GM18951 (cell line): Measurements from ENCODE around the gene STRN4.

ENCODE experiments used
- POLR2A ChIP-seq: IDR thresholded peaks from 4 replicates; pipeline ENCODE4 v1.6.1; 2011; ENCODE audit warnings: mild to moderate bottlenecking; ENCODE audit not compliant: insufficient read length, insufficient read depth; ENCODE audit errors: extremely low read depth
- in situ Hi-C: fragments of 300-500 bp; cut with MboI; formaldehyde crosslinking; loops from one replicate; pipeline ENCODE4 v1.12.0; 2022; ENCODE audit warnings: low sequenced_read_pairs, mixed read lengths, inconsistent platforms; ENCODE audit not compliant: unreplicated experiment

Gene STRN4, protein sequence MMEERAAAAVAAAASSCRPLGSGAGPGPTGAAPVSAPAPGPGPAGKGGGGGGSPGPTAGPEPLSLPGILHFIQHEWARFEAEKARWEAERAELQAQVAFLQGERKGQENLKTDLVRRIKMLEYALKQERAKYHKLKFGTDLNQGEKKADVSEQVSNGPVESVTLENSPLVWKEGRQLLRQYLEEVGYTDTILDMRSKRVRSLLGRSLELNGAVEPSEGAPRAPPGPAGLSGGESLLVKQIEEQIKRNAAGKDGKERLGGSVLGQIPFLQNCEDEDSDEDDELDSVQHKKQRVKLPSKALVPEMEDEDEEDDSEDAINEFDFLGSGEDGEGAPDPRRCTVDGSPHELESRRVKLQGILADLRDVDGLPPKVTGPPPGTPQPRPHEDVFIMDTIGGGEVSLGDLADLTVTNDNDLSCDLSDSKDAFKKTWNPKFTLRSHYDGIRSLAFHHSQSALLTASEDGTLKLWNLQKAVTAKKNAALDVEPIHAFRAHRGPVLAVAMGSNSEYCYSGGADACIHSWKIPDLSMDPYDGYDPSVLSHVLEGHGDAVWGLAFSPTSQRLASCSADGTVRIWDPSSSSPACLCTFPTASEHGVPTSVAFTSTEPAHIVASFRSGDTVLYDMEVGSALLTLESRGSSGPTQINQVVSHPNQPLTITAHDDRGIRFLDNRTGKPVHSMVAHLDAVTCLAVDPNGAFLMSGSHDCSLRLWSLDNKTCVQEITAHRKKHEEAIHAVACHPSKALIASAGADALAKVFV

GRCh38 chr19:46746281-46747057 is at the start of gene STRN4:
TSS of gene STRN4 (minus strand) at chr19:46746450. CDS start at chr19:46746430, 20 bp downstream.
- in situ Hi-C loops, result no loop called here
- TF ChIP-seq POLR2A, result peak; percentile 77

DNA sequence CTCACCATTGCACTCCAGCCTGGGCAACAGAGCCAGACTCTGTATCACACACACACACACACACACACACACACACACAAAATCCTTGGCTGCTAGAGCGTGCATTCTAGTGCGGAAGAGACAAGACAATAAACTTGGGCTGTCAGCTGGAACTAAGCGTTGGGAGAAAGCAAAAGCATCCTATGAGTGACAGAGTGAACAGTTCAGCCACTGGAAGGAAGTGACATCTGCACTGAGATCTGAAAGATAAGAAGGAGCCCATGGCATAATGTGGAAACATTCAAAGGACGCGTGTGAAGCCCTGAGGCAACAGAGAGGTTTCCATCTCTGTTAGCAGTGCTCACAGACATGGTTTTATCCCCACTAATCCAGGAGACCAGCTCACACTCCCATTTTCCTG is 45.7 kb upstream of the STRN4 start:
- TF ChIP-seq POLR2A, result no peak
- in situ Hi-C loops, result no loop called here

DNA sequence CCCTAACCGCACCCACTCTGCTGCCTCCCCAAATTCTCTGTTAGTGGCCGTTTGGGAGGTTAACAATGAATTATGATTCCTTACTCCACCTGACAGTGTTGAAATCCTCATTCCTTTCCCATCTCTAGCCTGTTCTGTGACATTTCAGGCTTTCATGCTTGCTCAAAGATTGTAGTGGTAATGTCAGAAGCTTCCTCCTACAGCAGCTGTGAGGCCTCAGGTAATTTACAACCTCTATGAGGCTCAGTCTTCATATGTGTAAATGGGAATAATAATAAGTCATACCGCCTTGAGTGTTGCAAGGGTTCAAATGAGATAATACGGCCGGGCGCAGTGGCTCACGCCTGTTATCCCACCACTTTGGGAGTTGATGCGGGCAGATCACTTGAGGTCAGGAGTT is 43.1 kb upstream of the STRN4 start:
- in situ Hi-C loops, result no loop called here

DNA sequence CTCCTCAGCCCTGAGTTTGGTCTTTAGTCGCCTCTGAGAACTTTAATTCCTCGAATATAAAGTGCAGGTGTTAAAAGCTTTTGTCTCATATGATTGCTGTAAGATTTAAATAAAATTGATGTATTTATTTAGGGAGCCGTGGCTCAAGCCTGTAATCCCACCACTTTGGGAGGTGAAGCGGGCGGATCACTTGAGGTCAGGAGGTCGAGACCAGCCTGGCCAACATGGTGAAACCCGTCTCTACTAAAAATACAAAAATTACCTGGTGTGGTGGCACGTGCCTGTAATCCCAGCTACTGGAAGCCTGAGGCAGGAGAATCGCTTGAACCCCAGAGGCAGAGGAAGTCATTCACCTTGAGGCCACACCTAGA is 42.7 kb upstream of the STRN4 start:
- no peak for TF ChIP-seq POLR2A
- in situ Hi-C loops, result no loop called here

More for the DNA sequence above, 43.1 kb upstream of the STRN4 start:
- no peak for TF ChIP-seq POLR2A

DNA sequence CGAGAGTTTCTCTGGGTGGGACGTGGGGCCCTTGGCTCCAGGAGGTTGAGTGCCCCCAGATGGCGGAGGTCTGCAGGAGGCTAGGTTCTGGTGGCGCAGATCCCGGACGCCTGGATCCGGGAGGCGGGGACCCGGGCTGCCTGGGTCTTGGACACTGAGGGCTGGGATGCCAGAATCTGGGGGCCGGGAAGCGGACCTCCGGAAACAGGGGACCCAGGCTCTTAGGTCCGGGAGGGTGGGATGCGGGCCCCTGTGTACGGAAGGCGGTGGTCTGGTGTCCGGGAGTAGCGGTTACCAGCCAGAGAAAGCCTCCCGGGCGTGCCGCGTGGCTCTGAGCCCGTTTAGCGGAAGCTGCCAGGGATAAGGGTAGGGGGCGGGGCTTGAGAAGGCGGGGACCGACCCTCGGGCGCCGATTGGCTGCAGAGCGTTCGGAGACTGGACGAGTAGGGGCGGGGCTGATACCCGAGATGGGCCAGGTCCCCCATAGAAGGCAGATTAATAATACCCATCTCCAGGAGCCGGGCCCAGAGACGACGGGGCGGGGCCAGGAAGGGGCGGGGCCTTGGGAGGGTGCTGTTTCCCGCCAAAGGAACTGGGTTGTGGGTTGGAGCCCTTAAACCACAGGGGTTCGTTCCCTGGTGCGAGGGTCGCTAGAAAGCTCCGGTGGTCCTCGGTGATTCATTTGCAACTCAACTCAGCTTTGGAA is 42.2 kb upstream of the STRN4 start, which contains the start of gene SLC1A5:
Gene SLC1A5 (minus strand): TSS at position 333 of the 706 bp plus-strand sequence. CDS start 629 bp downstream, outside the sequence.
- peak; percentile 100 for TF ChIP-seq POLR2A
- in situ Hi-C loops, result no loop called here

GRCh38 chr19:46787331-46788261 is 41.3 kb upstream of the STRN4 start:
- peak; percentile 28 for TF ChIP-seq POLR2A
- in situ Hi-C loops, result no loop called here

GRCh38 chr19:46787040-46787330 is 40.7 kb upstream of the STRN4 start:
- TF ChIP-seq POLR2A, result no peak
- in situ Hi-C loops, result no loop called here

DNA sequence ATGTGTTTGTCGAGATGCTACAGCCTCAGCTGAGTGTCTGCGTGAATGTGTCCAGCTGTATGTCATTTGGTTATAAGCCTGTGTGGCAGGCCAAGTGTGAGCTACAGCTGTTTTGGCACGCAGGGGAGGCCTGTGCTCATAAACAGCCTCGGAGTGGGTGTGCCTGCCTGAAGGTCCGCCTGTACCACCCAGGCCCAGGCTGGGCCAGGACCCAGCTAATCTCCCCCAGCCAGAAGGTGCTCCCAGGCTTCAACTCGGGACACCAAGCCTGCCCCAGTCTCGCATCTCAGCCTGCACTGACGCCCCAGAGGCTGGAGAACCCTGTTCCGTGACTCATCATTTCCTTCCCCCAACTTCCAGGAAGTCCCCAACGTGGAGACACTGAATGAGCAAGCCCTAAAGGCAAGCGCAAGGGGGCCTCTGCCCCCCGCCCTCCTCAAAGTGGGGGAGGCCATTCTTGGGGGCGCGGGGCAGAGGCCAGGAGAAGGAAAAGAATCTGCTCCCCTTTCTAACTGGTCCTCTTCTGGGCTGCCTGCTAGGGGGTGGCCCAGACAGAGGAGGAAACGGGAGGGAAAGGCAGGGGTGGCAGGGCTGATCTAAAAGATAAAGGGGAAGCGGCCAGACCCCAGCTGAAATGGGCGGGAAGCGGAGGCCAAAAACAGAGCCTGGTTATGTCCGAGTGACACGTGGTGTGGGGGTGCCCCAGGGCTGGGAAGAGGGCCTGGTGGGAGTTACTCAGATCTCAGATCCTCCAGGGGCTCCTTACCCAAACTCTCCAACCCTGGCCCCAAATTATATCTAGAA is 40.2 kb upstream of the STRN4 start:
- in situ Hi-C loops, result no loop called here
- peak; percentile 45 for TF ChIP-seq POLR2A

DNA sequence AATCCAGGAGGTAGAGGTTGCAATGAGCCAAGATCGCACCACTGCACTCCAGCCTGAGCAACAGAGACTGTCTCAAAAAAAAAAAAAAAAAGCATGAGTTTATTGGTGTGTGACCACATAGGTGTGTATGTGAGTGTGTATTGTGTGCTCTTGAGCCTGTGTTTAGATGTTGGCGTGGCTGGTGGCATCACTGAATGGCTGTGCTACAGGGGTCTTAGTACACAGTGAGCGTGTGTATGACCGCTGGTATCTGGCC is 39.7 kb upstream of the STRN4 start:
- in situ Hi-C loops, result no loop called here
- no peak for TF ChIP-seq POLR2A

GRCh38 chr19:46785054-46785979 is 39.1 kb upstream of the STRN4 start:
- no peak for TF ChIP-seq POLR2A
- in situ Hi-C loops, result no loop called here
